C4-2B (cell line): Measurements from ENCODE around the gene HOOK2.
A peak's percentile ranks its signal among the peaks of the same experiment; 100 is the strongest.
"Not testable (repeated sequence)": the region's sequence is repeated elsewhere in the genome, so short reads cannot be mapped to it uniquely, and the experiment has no call there.

ENCODE experiments used
- H3K27ac ChIP-seq: fragments of 450-650 bp; 2 replicates; pipeline ENCODE4 v1.5.1; 2017
- ZFX ChIP-seq: fragments of 450-650 bp; IDR thresholded peaks from 2 replicates; pipeline ENCODE4 v1.6.1; 2017
- TF ChIP-seq, protein P1 (sequence below): fragments of 450-650 bp; conservative IDR thresholded peaks from 2 replicates; pipeline ENCODE4 v1.5.1; 2017; ENCODE audit warnings: mild to moderate bottlenecking

HOOK2 gene

GRCh38 chr19:12802267-12803106 lies 27.1 kb upstream of the HOOK2 start:
- H3K27ac ChIP-seq, result peak overlapping the region; percentile 98
- TF ChIP-seq, protein P1, sequence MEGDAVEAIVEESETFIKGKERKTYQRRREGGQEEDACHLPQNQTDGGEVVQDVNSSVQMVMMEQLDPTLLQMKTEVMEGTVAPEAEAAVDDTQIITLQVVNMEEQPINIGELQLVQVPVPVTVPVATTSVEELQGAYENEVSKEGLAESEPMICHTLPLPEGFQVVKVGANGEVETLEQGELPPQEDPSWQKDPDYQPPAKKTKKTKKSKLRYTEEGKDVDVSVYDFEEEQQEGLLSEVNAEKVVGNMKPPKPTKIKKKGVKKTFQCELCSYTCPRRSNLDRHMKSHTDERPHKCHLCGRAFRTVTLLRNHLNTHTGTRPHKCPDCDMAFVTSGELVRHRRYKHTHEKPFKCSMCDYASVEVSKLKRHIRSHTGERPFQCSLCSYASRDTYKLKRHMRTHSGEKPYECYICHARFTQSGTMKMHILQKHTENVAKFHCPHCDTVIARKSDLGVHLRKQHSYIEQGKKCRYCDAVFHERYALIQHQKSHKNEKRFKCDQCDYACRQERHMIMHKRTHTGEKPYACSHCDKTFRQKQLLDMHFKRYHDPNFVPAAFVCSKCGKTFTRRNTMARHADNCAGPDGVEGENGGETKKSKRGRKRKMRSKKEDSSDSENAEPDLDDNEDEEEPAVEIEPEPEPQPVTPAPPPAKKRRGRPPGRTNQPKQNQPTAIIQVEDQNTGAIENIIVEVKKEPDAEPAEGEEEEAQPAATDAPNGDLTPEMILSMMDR, result no peak
- no peak for TF ChIP-seq ZFX

GRCh38 chr19:12801466-12802266 lies 26.3 kb upstream of the HOOK2 start, which contains the start of the genes PRDX2 and THSD8:
PRDX2 (minus strand) TSS chr19:12801800; CDS start chr19:12801261, 539 bp downstream.
THSD8 (plus strand) TSS chr19:12802069; CDS start chr19:12802072, 3 bp downstream.
- TF ChIP-seq ZFX, result peak; percentile 95
- TF ChIP-seq, protein P1, result no peak
- peak within 1 kb of the TSS; percentile 98 for H3K27ac ChIP-seq

GRCh38 chr19:12800923-12801465 lies 25.6 kb upstream of the HOOK2 start:
- H3K27ac ChIP-seq, result peak overlapping the region; percentile 98

GRCh38 chr19:12800466-12800770 lies 25.1 kb upstream of the HOOK2 start:
- H3K27ac ChIP-seq, result peak overlapping the region; percentile 98
- no peak for TF ChIP-seq ZFX
- TF ChIP-seq, protein P1, result no peak

More at GRCh38 chr19:12800923-12801465, 25.6 kb upstream of the HOOK2 start:
- TF ChIP-seq ZFX, result no peak
- TF ChIP-seq, protein P1, result no peak

- TF ChIP-seq, protein P1, result no peak
- no peak for TF ChIP-seq ZFX
- peak overlapping the region; percentile 98; the same call in 1 of the 2 replicates for H3K27ac ChIP-seq
Measured at GRCh38 chr19:12799742-12800465, 24.6 kb upstream of the HOOK2 start.

GRCh38 chr19:12797607-12798006 lies 22.3 kb upstream of the HOOK2 start:
- not testable (repeated sequence) for H3K27ac ChIP-seq

DNA sequence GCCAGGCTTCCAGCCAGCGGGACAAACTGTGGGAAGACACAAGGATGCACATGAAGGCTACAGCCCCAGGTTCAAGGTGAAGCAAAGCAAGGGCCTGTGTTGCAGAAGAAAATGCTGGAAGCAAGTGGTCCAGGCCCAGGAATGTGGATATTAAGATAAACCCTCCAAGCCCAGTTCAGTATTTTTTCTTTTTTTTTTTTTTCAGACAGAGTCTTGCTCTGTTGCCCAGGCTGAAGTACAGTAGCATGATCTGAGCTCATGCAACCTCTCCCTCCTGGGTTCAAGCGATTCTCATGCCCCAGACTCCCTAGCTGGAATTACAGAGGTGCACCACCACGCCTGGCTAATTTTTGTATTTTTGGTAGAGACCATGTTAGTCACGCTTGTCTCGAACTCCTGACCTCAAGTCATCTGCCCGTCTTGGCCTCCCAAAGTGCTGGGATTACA lies 21.8 kb upstream of the HOOK2 start:
- TF ChIP-seq ZFX, result no peak
- TF ChIP-seq, protein P1, result no peak
- no peak overlapping the region for H3K27ac ChIP-seq
